PC-9 (cell line): Measurements from ENCODE around the gene EXD3.

Experiments used
- CTCF ChIP-seq: fragments of 200-600 bp; sonication (generic); conservative IDR thresholded peaks from 2 replicates; pipeline ENCODE4 v1.6.1; 2017; ENCODE audit warnings: mixed run types, antibody characterized with exemption, mild to moderate bottlenecking, moderate library complexity
- EZH2 ChIP-seq: fragments of 200-600 bp; sonication (generic); IDR thresholded peaks from 2 replicates; pipeline ENCODE4 v1.8.0; 2017; ENCODE audit warnings: antibody characterized with exemption, low read depth

- TF ChIP-seq EZH2 (no peak), CTCF (no peak)
Measured at GRCh38 chr9:137406876-137407589, 15.9 kb downstream of the EXD3 start.
